Astrocyte (in vitro differentiated cells and primary cell): ENCODE results near the gene CHMP6. TPM values are rescaled to one million over a fixed set of nuclear protein-coding genes. Genes with fewer than 3 reads are reported as not detected.

Experiments
- DNase-seq: peaks from one replicate; pipeline ENCODE4 v3.0.0-alpha.2; 2010; ENCODE audit warnings: low read depth
- FAIRE-seq: peaks from 2 replicates; lab custom pipeline; 2011; peaks lifted over from hg19 to GRCh38; lab: Jason Lieb, UNC
- H2AFZ ChIP-seq: 2 replicates; pipeline ENCODE4 v1.6.0; 2012; ENCODE audit warnings: low read depth, low read length, inconsistent platforms
- H3K27ac ChIP-seq: 2 replicates; pipeline ENCODE4 v1.5.1; 2011; ENCODE audit warnings: low read depth, low read length, inconsistent platforms
- H3K27me3 ChIP-seq: 2 replicates; pipeline ENCODE4 v1.6.0; 2011; ENCODE audit warnings: low read length, inconsistent platforms; ENCODE audit not compliant: insufficient read depth
- H3K36me3 ChIP-seq: 2 replicates; pipeline ENCODE4 v1.5.1; 2011; ENCODE audit warnings: low read length, inconsistent platforms; ENCODE audit not compliant: insufficient read depth
- H3K4me1 ChIP-seq: 2 replicates; pipeline ENCODE4 v1.5.1; 2011; ENCODE audit warnings: low read length, inconsistent platforms; ENCODE audit not compliant: insufficient read depth
- H3K4me2 ChIP-seq: 2 replicates; pipeline ENCODE4 v1.6.0; 2012; ENCODE audit warnings: low read length, inconsistent platforms
- H3K4me3 ChIP-seq: 2 replicates; pipeline ENCODE4 v1.5.1; 2011; ENCODE audit warnings: low read depth, mild to moderate bottlenecking, low read length, inconsistent platforms; ENCODE audit not compliant: insufficient read depth
- H3K79me2 ChIP-seq: 2 replicates; pipeline ENCODE4 v1.6.0; 2012; ENCODE audit warnings: mild to moderate bottlenecking, low read length, inconsistent platforms; ENCODE audit not compliant: insufficient read depth
- H3K9ac ChIP-seq: 2 replicates; pipeline ENCODE4 v1.6.0; 2012; ENCODE audit warnings: mild to moderate bottlenecking, low read length, inconsistent platforms
- H3K9me3 ChIP-seq: 2 replicates; pipeline ENCODE4 v1.5.1; 2012; ENCODE audit warnings: low read depth, mild to moderate bottlenecking, low read length, inconsistent platforms; ENCODE audit not compliant: insufficient read depth
- H4K20me1 ChIP-seq: 2 replicates; pipeline ENCODE4 v1.6.0; 2012; ENCODE audit warnings: low read length, inconsistent platforms; ENCODE audit not compliant: insufficient read depth
- H3K27ac Mint-ChIP-seq: one replicate; pipeline ENCODE4 v1.8.0; 2021; ENCODE audit warnings: mild to moderate bottlenecking, mixed read lengths; ENCODE audit not compliant: unreplicated experiment
- H3K27me3 Mint-ChIP-seq: one replicate; pipeline ENCODE4 v1.8.0; 2021; ENCODE audit warnings: low read depth, mixed read lengths; ENCODE audit not compliant: unreplicated experiment
- H3K36me3 Mint-ChIP-seq: one replicate; pipeline ENCODE4 v1.8.0; 2021; ENCODE audit warnings: low read depth, mixed read lengths; ENCODE audit not compliant: unreplicated experiment
- H3K4me1 Mint-ChIP-seq: one replicate; pipeline ENCODE4 v1.8.0; 2021; ENCODE audit warnings: low read depth, mixed read lengths; ENCODE audit not compliant: unreplicated experiment
- H3K4me3 Mint-ChIP-seq: one replicate; pipeline ENCODE4 v1.8.0; 2021; ENCODE audit warnings: mild to moderate bottlenecking, moderate library complexity, mixed read lengths; ENCODE audit not compliant: unreplicated experiment
- H3K9me3 Mint-ChIP-seq: one replicate; pipeline ENCODE4 v1.8.0; 2021; ENCODE audit warnings: mild to moderate bottlenecking, mixed read lengths; ENCODE audit not compliant: unreplicated experiment
- CTCF ChIP-seq: IDR thresholded peaks from 2 replicates; pipeline ENCODE4 v1.5.1; 2011; ENCODE audit warnings: low read depth, mild to moderate bottlenecking, inconsistent platforms, low read length, moderate library complexity; ENCODE audit not compliant: insufficient read depth
- EZH2 ChIP-seq: IDR thresholded peaks from 2 replicates; pipeline ENCODE4 v1.6.1; 2012; ENCODE audit warnings: mild to moderate bottlenecking, low read length, inconsistent platforms; ENCODE audit not compliant: insufficient read depth
- total RNA-seq: library from RNA; stranded (reverse); gene quantifications from 2 replicates; pipeline ENCODE4 v1.2.1, GENCODE V29; 2021

The CHMP6 gene
- total RNA-seq, 1 donor from 2014 or later: 19.0 TPM

DNA sequence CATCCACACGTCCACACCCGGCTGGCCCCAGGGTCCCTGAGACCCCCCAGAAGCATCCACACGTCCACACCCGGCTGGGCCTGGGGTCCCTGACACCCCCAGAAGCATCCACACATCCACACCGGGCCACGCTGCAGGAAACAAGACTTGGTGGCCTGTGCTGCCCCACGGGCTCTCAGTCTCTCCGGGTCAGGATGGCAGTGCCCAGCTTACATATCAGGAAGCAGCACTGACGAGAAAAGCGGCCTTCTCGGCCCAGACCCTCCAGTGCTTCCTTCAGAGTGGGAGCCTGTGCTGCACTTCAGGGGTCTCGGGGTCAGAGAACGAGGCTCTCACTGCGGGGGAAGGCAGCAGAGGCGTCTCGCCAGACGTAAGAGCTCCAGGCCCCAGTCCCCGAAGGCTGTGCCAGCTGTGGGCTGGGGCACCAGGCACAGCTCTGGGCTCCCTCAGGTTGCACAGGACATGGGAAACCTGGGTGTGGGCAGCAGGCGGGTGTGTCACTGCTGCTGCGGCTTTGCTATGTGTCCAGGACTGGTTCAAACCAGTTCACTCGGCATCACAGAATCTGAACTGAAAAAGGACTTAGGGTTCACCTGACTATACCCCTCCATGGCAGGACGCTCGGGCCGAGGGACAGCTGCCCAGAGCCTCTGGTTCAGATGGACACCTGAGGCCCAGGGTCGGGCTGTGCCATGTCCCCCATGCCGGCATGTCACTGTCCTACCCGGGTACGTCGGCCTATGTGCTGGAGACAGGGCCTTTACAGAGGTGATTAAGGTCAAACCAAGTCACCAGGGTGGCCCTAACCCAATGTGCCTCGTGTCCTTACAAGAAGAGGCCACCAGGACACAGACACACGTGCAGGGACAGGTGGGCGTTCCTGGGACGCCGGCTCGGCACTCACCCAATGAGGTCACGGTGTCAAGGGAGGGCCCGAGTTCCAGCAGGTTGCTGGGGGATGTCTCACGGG lies 40.2 kb upstream of the CHMP6 start:
- Mint-ChIP-seq H3K4me1 (no peaks in the 10 kb centered on the region), H3K4me3 (no peak overlapping the region), H3K27ac (no peak overlapping the region), H3K9me3 (peaks cover 5% of the 10 kb centered on the region), H3K27me3 (peaks cover 2% of the 10 kb centered on the region), H3K36me3 (peaks cover 16% of the 10 kb centered on the region)
- H3K27me3 ChIP-seq: no peaks in the 10 kb centered on the region
- no peak for FAIRE-seq
- peaks cover 4% of the 10 kb centered on the region for H3K36me3 ChIP-seq
- H3K4me2 ChIP-seq: no peak overlapping the region
- no peak overlapping the region for H3K4me3 ChIP-seq
- H3K9ac ChIP-seq: no peak overlapping the region
- no peaks in the 10 kb centered on the region for H3K9me3 ChIP-seq
- no peak for DNase-seq
- H3K27ac ChIP-seq: no peak overlapping the region
- TF ChIP-seq CTCF (no peak), EZH2 (no peak)
- H2AFZ ChIP-seq: no peak overlapping the region
- no peaks in the 10 kb centered on the region for H4K20me1 ChIP-seq
- no peaks in the 10 kb centered on the region for H3K79me2 ChIP-seq
- no peaks in the 10 kb centered on the region for H3K4me1 ChIP-seq

DNA sequence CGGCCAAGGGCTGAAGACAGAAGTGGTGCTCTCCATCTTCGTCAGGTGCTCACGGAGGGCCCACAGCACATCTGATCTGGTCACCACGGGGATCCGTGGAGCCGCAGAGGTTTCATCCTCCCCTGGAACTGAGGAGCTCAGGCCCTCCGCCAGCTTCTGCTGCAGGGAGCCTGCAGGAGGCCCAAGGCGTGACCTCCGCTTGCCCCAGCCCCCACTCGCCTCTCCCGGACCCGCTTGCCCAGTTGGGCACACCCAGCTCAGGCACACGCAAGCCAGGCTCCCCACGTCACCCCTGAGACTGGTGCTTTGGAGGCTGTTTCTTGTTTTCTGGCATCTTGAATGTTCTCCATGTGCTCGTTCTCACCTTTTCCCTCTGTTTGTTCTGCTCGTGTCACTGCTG lies 39.4 kb upstream of the CHMP6 start:
- Histone ChIP-seq H3K79me2 (no peaks in the 10 kb centered on the region), H3K4me2 (no peak overlapping the region), H3K36me3 (no peaks in the 10 kb centered on the region), H3K27ac (no peak overlapping the region), H3K4me1 (no peaks in the 10 kb centered on the region), H2AFZ (no peak overlapping the region), H3K9ac (no peak overlapping the region), H3K27me3 (no peaks in the 10 kb centered on the region), H3K9me3 (no peaks in the 10 kb centered on the region), H4K20me1 (no peaks in the 10 kb centered on the region), H3K4me3 (no peak overlapping the region)
- TF ChIP-seq EZH2 (no peak), CTCF (no peak)
- H3K27me3 Mint-ChIP-seq: no peaks in the 10 kb centered on the region
- peaks cover 10% of the 10 kb centered on the region for H3K36me3 Mint-ChIP-seq
- no peak overlapping the region for H3K4me3 Mint-ChIP-seq
- DNase-seq: no peak
- H3K27ac Mint-ChIP-seq: no peak overlapping the region
- FAIRE-seq: no peak
- no peaks in the 10 kb centered on the region for H3K4me1 Mint-ChIP-seq
- peaks cover 3% of the 10 kb centered on the region for H3K9me3 Mint-ChIP-seq
